MM.1S (cell line): ENCODE data around the gene XPR1.

Experiments used
- EZH2 ChIP-seq: fragments of 300-600 bp; sonication (generic); optimal IDR thresholded peaks from 2 replicates; pipeline ENCODE3; 2017; ENCODE audit warnings: low read depth, mild to moderate bottlenecking, antibody characterized with exemption, low read length, mixed read lengths
- TF ChIP-seq, protein P1 (sequence below): fragments of 300-600 bp; sonication (generic); IDR thresholded peaks from 2 replicates; pipeline ENCODE4 v1.5.1; 2016; ENCODE audit warnings: antibody characterized with exemption, low read length, mixed read lengths

DNA sequence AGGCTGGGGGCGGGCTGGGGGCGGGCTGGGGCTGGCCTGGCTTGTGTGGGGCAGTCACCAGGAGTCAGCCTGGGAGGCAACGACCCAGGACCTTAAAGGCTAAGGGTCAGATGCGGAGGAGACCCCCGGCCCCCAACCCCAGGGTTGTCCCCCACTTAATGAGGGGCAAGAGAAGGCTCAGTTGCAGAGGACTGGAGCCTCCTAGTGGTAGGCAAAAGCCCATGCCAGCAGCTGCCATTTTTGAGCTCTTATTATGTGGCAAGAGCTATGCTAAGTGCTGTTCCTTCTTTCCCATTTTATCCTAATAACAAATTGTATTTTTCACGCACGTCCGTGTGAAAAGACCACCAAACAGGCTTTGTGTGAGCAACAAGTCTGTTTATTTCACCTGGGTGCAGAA is 288.9 kb downstream of the XPR1 start:
- TF ChIP-seq, protein P1, sequence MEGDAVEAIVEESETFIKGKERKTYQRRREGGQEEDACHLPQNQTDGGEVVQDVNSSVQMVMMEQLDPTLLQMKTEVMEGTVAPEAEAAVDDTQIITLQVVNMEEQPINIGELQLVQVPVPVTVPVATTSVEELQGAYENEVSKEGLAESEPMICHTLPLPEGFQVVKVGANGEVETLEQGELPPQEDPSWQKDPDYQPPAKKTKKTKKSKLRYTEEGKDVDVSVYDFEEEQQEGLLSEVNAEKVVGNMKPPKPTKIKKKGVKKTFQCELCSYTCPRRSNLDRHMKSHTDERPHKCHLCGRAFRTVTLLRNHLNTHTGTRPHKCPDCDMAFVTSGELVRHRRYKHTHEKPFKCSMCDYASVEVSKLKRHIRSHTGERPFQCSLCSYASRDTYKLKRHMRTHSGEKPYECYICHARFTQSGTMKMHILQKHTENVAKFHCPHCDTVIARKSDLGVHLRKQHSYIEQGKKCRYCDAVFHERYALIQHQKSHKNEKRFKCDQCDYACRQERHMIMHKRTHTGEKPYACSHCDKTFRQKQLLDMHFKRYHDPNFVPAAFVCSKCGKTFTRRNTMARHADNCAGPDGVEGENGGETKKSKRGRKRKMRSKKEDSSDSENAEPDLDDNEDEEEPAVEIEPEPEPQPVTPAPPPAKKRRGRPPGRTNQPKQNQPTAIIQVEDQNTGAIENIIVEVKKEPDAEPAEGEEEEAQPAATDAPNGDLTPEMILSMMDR = peak; percentile 45
- no peak for TF ChIP-seq EZH2
